ENCODE data around the gene SH2D5.

SH2D5 gene

DNA sequence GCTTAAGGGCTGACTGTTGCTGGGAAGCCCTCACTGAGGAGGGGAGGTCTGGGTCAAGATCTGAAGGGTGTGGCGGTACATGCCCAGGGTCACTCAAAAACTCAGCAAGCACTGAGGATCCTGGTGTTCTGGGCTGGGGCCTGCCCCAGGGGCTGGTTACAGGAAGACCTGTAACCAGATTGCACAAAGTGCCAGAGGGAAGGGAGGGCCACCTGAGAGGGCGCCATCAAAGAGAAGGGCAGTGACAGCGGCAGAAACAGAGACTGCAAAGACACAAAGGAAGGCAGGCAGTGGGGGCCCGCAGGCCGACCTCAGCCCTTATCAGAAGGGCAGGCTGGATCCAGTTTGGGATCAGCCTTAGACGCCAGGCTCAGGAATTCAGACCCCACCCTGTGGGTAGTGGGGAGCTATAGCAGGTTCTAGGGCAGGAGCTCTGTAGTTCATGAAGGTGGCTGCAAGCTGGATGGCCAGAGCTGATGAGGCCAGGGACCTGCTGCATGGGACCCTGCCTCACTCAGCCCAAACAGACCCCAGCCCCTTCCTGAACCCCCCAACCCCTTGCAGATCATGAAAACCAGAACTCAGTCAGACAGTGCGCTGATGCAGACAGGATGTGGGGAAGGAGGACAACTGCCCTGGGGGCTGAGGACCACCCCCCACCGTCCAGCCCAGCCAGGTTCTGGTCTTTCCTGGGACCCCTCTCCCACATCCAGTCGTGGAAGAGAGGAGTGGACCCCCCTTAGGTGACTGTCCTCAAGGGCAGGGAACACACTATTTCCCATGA, 3.9 kb downstream of the SH2D5 start:
- H3K4me3 ChIP-seq (ENCODE audit: low read depth, low read length): no peak overlapping the region
- TF ChIP-seq, protein P1, sequence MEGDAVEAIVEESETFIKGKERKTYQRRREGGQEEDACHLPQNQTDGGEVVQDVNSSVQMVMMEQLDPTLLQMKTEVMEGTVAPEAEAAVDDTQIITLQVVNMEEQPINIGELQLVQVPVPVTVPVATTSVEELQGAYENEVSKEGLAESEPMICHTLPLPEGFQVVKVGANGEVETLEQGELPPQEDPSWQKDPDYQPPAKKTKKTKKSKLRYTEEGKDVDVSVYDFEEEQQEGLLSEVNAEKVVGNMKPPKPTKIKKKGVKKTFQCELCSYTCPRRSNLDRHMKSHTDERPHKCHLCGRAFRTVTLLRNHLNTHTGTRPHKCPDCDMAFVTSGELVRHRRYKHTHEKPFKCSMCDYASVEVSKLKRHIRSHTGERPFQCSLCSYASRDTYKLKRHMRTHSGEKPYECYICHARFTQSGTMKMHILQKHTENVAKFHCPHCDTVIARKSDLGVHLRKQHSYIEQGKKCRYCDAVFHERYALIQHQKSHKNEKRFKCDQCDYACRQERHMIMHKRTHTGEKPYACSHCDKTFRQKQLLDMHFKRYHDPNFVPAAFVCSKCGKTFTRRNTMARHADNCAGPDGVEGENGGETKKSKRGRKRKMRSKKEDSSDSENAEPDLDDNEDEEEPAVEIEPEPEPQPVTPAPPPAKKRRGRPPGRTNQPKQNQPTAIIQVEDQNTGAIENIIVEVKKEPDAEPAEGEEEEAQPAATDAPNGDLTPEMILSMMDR (IDR thresholded peaks at IDR 0.05; ENCODE audit: low read depth, low read length, missing control alignments): no peak
- DNase-seq (ENCODE audit: low read depth): no peak

DNA sequence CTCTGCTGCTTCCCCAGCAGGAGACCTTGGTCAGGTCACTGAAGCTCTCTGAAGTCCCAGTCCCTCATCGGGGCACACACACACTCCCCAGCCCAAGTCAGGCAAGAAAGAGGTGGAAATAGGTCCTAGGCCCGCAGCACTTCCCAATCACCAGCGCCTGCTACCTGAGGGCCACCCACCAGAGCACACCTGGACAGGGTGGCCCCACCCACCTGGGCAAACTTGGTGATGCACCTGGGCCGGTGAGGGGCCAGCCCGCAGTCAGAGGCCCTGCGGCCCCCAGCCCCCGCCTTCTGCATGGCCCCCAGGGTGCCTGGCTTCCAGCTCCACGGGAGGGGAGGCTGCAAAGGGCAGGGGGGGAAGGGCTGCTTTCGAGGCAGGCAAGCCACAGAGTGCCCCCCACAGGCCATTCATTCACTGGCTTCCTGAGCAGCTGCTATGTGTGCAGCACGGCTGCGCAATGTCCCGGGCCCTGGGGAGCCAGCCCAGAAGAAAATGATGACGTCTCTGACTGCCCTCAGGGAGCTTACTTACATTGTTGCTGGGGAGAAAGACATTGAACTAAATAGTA, 4.7 kb downstream of the SH2D5 start:
- H3K4me3 ChIP-seq (ENCODE audit: low read depth, low read length): no peak overlapping the region
- TF ChIP-seq, protein P1 (IDR thresholded peaks at IDR 0.05; ENCODE audit: low read depth, low read length, missing control alignments): peak; percentile 19
- DNase-seq (ENCODE audit: low read depth): no peak

DNA sequence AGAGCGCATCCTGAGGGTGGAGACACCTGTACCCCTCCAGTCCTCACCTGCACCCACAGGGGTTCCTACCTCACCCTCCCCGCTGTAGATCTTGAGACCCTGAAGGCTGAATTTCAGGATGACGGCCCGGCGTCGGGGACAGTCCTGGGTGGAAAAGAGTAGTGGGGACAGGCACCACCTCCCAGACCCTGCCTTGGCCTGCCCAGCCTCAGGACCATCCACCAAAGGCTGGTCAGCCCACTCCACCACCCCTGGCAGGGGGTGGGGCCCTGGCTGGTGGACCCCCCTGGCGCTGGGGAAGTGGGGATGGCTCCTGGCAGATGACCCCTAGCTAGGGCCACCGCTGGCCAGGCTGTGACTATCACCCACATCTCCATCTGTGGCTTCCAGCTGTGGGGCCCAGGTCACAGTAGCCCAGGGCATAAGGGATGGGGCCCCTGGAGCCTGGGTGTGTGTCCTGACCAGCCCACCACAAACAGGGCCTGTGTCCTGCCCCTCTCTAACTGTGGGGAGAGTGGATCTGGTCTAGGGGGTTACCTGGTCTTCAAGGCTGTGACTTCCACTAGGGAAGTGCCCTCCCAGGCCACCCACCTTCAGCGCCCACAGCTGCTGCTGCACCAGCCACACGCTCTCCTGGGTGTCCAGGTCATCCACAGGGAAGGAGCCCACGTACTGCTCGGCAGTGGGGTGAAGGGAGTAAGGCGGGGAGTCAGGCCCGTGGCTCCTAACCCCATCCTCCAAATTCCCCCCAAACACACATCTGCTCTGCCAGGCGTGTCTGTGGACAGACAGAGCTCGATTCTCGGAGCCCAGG, 5.4 kb downstream of the SH2D5 start:
- no peak overlapping the region for H3K4me3 ChIP-seq (ENCODE audit: low read depth, low read length)
- TF ChIP-seq, protein P1 (IDR thresholded peaks at IDR 0.05; ENCODE audit: low read depth, low read length, missing control alignments): no peak
- no peak for DNase-seq (ENCODE audit: low read depth)

DNA sequence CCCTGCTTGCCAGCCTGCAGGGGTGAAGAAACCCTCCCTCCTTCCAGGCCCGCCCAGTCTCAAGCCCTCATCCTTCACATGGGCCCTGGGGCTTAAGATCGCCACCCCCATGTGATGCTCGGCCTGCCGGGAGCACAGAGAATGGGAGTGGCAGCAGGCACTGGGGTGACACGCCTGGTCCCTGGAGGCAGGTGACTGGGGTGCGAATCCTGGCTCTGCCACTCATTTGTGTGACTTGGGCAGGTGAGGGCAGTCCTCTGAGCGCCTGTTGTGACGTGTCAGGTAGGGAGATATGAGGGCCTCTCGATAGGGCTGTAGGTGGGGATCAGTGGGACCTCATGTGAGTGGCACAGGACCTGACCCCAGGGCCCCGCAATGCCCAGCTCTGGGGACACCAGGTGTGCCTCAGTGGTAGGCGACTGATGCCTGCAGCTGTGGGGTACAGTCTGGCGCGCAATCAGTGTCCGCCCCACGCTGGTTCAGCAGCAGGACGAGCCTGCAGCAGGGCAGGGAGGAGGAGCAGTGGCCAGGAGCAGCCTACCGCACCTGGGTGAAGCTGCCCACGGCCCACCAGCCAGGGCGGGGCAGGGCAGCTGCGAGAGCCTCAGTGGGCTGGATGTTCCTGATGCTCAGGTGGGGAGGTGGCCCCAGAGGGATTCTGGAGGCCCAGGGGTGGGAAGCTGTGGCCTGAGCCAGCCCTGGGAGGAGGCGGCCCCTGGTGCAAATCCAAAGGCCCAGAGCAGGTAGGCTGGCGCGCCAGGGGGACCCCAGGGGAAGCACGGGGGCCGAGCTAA, 6.2 kb downstream of the SH2D5 start:
- TF ChIP-seq, protein P1 (IDR thresholded peaks at IDR 0.05; ENCODE audit: low read depth, low read length, missing control alignments): no peak

DNA sequence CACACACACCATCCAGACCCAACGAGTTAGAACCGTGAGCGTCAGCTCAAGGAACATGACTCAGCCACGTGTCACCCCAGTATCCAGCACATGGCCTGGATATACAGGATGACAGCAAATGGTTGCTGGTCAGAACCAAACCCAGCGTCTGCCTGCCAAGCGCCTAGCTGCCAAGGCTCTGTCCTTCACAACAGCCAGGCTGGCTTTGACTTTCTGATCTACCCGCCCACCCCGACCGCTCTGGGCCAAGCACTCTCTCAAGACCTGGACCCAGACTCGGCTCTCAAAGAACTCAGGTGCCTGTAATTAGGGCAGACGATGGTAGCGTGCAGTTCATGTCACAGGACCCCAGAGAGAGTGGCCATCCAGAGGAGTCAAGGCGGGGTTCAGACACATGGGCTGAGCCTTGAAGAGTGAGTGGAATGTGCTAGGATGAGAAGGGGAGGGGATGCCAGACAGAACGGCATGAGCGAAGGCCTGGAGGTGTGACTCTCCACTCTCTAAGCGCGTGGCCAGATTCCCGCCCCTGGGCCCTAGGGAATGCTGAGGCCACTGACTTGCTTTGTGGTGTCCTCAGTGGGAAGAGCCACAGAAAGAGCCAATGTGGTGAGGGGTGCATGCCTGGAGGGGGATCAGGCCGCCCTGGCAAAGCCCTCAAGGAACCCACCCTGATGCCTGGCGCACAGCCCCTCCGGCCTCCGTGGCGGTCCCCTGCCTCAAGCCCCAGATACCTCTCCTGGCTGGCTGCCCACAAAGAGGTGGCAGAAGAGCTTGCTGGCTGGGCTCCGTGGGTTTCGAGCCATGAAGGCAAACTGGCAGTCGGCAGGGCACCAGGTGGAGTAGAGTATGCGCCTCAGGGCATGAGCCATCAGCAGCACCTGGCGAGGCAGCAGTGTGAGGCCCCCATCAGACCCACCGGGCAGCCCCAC, 7.0 kb downstream of the SH2D5 start:
- DNase-seq (ENCODE audit: low read depth): no peak

More for the DNA sequence above, 6.2 kb downstream of the SH2D5 start:
- no peak for DNase-seq (ENCODE audit: low read depth)
- H3K4me3 ChIP-seq (ENCODE audit: low read depth, low read length): no peak overlapping the region

More for the DNA sequence above, 7.0 kb downstream of the SH2D5 start:
- TF ChIP-seq, protein P1 (IDR thresholded peaks at IDR 0.05; ENCODE audit: low read depth, low read length, missing control alignments): no peak
- H3K4me3 ChIP-seq (ENCODE audit: low read depth, low read length): no peak overlapping the region

All from GM12864 (cell line).